C4-2B (cell line): ENCODE results near the gene INSIG1.

Experiments used
- CTCF ChIP-seq: fragments of 450-650 bp; conservative IDR thresholded peaks from 2 replicates; pipeline ENCODE4 v1.5.1; 2017; ENCODE audit warnings: mild to moderate bottlenecking
- ZFX ChIP-seq: fragments of 450-650 bp; IDR thresholded peaks from 2 replicates; pipeline ENCODE4 v1.6.1; 2017

- TF ChIP-seq CTCF (no peak), ZFX (no peak)
Measured at GRCh38 chr7:155285423-155285822, 12.3 kb upstream of the INSIG1 start.
